GM12892 (cell line): ENCODE results near the gene ALG2.

Source experiments
- POLR2A ChIP-seq: IDR thresholded peaks from 2 replicates; pipeline ENCODE4 v1.6.1; 2011; ENCODE audit warnings: low read depth, low read length, control low read depth
- POLR2AphosphoS5 ChIP-seq: IDR thresholded peaks from 2 replicates; pipeline ENCODE4 v1.6.1; 2011; ENCODE audit warnings: low read depth, low read length, control low read depth
- TAF1 ChIP-seq: IDR thresholded peaks from 2 replicates; pipeline ENCODE4 v1.6.1; 2011; ENCODE audit warnings: low read depth, mild to moderate bottlenecking, control low read depth, low read length, borderline replicate concordance

GRCh38 chr9:99183616-99184015 lies 38.1 kb downstream of the ALG2 start:
- TF ChIP-seq POLR2A (no peak), TAF1 (no peak), POLR2AphosphoS5 (no peak)
